Measurements from ENCODE around the gene CCDC150. TPM values are rescaled to one million over a fixed set of nuclear protein-coding genes. Genes with fewer than 3 reads are reported as not detected.

CCDC150 gene
- total and polyA plus RNA-seq, 2 of the 8 experiments (the other 6 are each of a cell fraction or from before 2014, with no cell fraction given) = 8.3 to 31.9 TPM

GRCh38 chr2:196681510-196681909 is 42.0 kb downstream of the CCDC150 start:
- H3K4me1 ChIP-seq (replicated peaks in 1 of 4; ENCODE audit: control insufficient read depth in 3 of 4, insufficient read depth in 4 of 4, low read length in 3 of 4) = no peaks in the 10 kb centered on the region
- no peak overlapping the region for H2BK20ac ChIP-seq (ENCODE audit: low read length)
- WGBS, 2 experiments (ENCODE audit: extremely low coverage in 1 of 2, insufficient coverage in 1 of 2, insufficient read length in 1 of 2, insufficient replicate concordance in 2 of 2, low coverage in 1 of 2, low lambda C conversion rate in 2 of 2, missing lambda C conversion rate in 1 of 2) = 89% methylated on average over 2 of the region's 2 CpGs; no CpG with 5 or more reads in 1 of the 2 experiments
- H4K20me1 ChIP-seq (replicated peaks in 1 of 2; ENCODE audit: control insufficient read depth in 1 of 2, insufficient read depth in 2 of 2, low read length in 2 of 2) = no peaks in the 10 kb centered on the region
- FAIRE-seq = no peak
- no peak overlapping the region for H3K4me2 ChIP-seq (ENCODE audit: insufficient read depth in 1 of 2, low read depth in 2 of 2, low read length in 2 of 2)
- H3K18ac ChIP-seq (ENCODE audit: extremely low read depth, low read length) = no peak overlapping the region
- H3K23me2 ChIP-seq (ENCODE audit: low read depth, low read length) = no peaks in the 10 kb centered on the region
- H4K5ac ChIP-seq (ENCODE audit: insufficient read length, low read depth, low read length) = no peak overlapping the region
- H3K9ac ChIP-seq (replicated peaks in 1 of 4; ENCODE audit: extremely low read depth in 1 of 4, low read depth in 3 of 4, low read length in 3 of 4) = no peak overlapping the region
- CTCF ChIA-PET (ENCODE audit: partially characterized antibody) = no interaction called here
- no peak overlapping the region for H2BK15ac ChIP-seq (ENCODE audit: low read length)
- no peak overlapping the region for H3K56ac ChIP-seq (replicated peaks; ENCODE audit: insufficient read length, low read depth, low read length)
- POLR2A ChIA-PET (ENCODE audit: partially characterized antibody) = no interaction called here
- no peaks in the 10 kb centered on the region for H3K79me1 ChIP-seq (ENCODE audit: low read depth, low read length)
- H3K36me3 ChIP-seq (ENCODE audit: control insufficient read depth in 2 of 4, insufficient read depth in 4 of 4, low read length in 3 of 4) = peaks cover 0 to 29% (median 16%) of the 10 kb centered on the region in 4 experiments; a peak in 6 of 8 replicates
- H4K91ac ChIP-seq (replicated peaks; ENCODE audit: insufficient read length, low read length) = no peak overlapping the region
- no peak overlapping the region for H2BK12ac ChIP-seq (ENCODE audit: low read depth, low read length)
- no peak overlapping the region for H3K14ac ChIP-seq (ENCODE audit: insufficient read length)
- no peak overlapping the region for H2AFZ ChIP-seq (ENCODE audit: low read length)
- H3K9me3 ChIP-seq (ENCODE audit: insufficient read depth in 2 of 2, low read depth in 1 of 2, low read length in 1 of 2) = peaks cover 2 to 3% of the 10 kb centered on the region in 2 experiments; a peak in 2 of 4 replicates
- no peak overlapping the region for H3K27ac ChIP-seq (ENCODE audit: low read depth, low read length)
- no peak overlapping the region for H2BK5ac ChIP-seq (ENCODE audit: low read depth, low read length)
- no peaks in the 10 kb centered on the region for H3K27me3 ChIP-seq (replicated peaks in 1 of 4; ENCODE audit: control insufficient read depth in 3 of 4, extremely low read depth in 1 of 4, insufficient read depth in 3 of 4, low read length in 3 of 4)
- no peak overlapping the region for H4K8ac ChIP-seq (ENCODE audit: extremely low read depth, insufficient read depth, low read length)
- TF ChIP-seq HDAC6 (IDR thresholded peaks at IDR 0.05; ENCODE audit: low read depth, low read length) (no peak), CEBPB (IDR thresholded peaks at IDR 0.05; ENCODE audit: low read depth, low read length) (no peak), MAFK (IDR thresholded peaks at IDR 0.05; ENCODE audit: low read depth, low read length) (no peak), CHD2 (IDR thresholded peaks at IDR 0.05; ENCODE audit: low read length) (no peak), TCF12 (IDR thresholded peaks at IDR 0.05; ENCODE audit: low read depth, low read length) (no peak), RAD21 (IDR thresholded peaks at IDR 0.05 in 1 of 2, conservative IDR thresholded peaks at IDR 0.05 in 1 of 2; ENCODE audit: low read depth in 2 of 2, low read length in 2 of 2) (no peak), TAF7 (optimal IDR thresholded peaks at IDR 0.05; ENCODE audit: borderline replicate concordance, low read depth, low read length) (no peak), POLR2A (IDR thresholded peaks at IDR 0.05; ENCODE audit: control extremely low read depth in 1 of 2, low read depth in 2 of 2, low read length in 2 of 2) (no peak), RNF2 (IDR thresholded peaks at IDR 0.05; ENCODE audit: borderline replicate concordance, low read depth, low read length, missing control alignments, poor library complexity, severe bottlenecking) (no peak), SIN3A (conservative IDR thresholded peaks at IDR 0.05 in 1 of 2, IDR thresholded peaks at IDR 0.05 in 1 of 2; ENCODE audit: low read depth in 1 of 2, low read length in 2 of 2) (no peak), SP4 (IDR thresholded peaks at IDR 0.05; ENCODE audit: low read length) (no peak)
- H2BK120ac ChIP-seq (replicated peaks; ENCODE audit: low read depth, low read length) = no peak overlapping the region
- no peak overlapping the region for H3K4me3 ChIP-seq (ENCODE audit: extremely low read depth in 1 of 4, insufficient read depth in 2 of 4, low read depth in 3 of 4, low read length in 4 of 4)
- H3K23ac ChIP-seq (ENCODE audit: insufficient read length) = no peak overlapping the region
- H2AK5ac ChIP-seq (ENCODE audit: low read depth, low read length) = no peak overlapping the region
- H3K4ac ChIP-seq (replicated peaks; ENCODE audit: insufficient read length, low read depth, low read length) = no peak overlapping the region
- H3K79me2 ChIP-seq (ENCODE audit: control insufficient read depth in 1 of 2, insufficient read depth in 2 of 2, low read length in 2 of 2) = peaks cover 0 to 4% of the 10 kb centered on the region in 2 experiments; a peak in 1 of 4 replicates
- DNase-seq (ENCODE audit: low read depth in 1 of 2, low spot score in 2 of 2) = no peak
